Mucosa of gallbladder (tissue), 1 donor: ENCODE data around the gene SPATA12. TPM values are rescaled to one million over a fixed set of nuclear protein-coding genes. Genes with fewer than 3 reads are reported as not detected.
"Not testable (repeated sequence)": the region's sequence is repeated elsewhere in the genome, so short reads cannot be mapped to it uniquely, and the experiment has no call there.

Experiments
- DNase-seq: peaks from one replicate; pipeline ENCODE4 v3.0.0-alpha.2; 2020; ENCODE audit warnings: low spot score
- total RNA-seq: library from RNA; stranded (reverse); gene quantifications from one replicate; pipeline ENCODE4 v1.2.1, GENCODE V29; 2021
- donor health status: DM: no; HTN: no; CAD: no.

Gene SPATA12
- total RNA-seq, 1 donor from 2014 or later, result 0.43 TPM

DNA sequence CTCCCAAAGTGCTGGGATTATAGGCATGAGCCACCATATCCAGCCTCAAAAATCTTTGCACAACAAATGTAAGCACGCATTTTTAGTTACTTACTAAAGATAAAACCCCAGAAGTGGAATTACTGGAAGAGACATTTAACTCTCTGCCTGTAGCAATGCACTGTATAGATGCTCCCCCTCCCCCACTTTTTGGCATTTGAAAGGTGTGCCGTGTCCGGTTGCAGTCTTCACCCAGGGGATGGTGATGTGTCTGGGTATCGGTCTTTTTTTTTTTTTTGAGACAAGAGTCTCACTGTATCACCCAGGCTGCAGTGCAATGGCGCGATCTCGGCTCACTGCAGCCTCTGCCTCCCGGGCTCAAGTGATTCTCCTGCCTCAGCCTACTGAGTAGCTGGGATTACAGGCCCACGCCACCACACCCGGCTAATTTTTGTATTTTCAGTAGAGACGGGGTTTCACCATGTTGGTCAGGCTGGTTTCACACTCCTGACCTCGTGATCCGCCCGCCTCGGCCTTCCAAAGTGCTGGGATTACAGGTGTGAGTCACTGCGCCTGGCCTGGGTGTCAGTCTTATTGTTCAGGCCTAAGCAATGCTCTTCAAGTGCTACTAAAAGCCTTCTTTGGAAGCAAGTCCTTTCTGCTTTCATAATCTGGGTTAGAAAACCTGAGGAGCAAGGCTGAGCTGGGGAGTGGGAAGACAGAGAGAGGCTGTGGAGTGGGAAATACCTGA, 23.0 kb downstream of the SPATA12 start:
- not testable (repeated sequence) for DNase-seq

DNA sequence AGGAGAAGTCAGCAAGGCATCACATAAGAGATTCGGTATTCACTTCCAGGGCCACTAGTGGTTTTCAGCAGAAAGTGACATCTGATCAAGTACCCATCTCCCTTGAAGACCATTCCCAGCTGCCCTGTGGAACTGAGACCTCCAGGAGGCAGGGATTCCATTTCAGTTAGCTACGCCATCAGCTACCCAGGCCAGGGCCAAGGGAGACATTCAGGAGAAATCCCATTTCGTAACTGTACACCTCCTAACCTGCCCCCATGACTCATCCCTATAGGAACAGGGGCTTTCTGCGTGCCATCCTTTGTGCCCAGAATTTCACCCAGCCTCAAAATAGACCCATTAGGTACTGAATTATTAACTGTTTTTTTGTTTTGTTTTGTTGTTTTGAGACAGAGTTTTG, 24.7 kb downstream of the SPATA12 start:
- DNase-seq, result no peak

DNA sequence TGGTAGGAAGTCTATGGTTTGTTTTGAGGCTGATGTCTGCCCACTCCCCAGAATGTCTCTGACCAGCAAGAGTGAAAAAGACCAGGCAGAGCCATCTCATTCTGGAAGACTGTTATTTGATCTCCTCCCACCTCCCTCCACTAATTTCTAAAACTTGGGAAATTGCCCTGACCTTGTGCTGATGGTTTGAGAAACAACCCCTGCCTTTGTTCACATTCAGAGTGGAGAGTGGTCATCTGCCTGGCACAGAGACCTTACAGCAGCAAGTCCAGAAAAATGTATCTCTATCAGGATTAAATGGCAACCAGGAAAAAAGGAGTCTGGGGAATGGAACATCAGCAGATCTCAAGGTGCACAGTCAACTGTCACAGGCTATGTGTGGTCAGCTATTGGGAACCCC, 25.7 kb downstream of the SPATA12 start:
- DNase-seq, result no peak

- DNase-seq, result no peak
Observed at GRCh38 chr3:57087361-57088092, 27.1 kb downstream of the SPATA12 start.

DNA sequence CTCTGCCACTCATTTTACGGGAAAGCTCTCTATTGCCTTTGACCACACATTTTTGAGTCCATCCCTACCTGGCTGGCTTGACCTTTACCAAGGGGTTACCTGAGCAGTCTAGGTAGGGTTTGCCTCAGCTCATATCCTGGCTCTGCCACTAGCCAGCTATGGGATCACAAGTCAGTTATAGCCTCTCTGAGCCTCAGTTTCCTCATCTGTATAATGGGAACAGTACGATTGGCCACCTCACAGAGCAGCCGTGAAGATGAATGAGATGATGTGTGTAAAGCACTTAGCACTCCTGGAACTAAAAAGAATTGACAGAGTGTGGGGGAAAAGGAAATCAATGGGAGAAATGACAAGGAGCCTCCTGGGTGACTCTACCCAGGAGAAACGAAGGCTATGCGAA, 28.0 kb downstream of the SPATA12 start:
- DNase-seq, result no peak

GRCh38 chr3:57089043-57089442, 28.6 kb downstream of the SPATA12 start:
- DNase-seq, result no peak

- no peak for DNase-seq
Observed at GRCh38 chr3:57091521-57092273, 31.2 kb downstream of the SPATA12 start.

GRCh38 chr3:57093489-57093888, 33.0 kb downstream of the SPATA12 start:
- DNase-seq, result no peak

- no peak for DNase-seq
Observed at GRCh38 chr3:57093971-57094535, 33.6 kb downstream of the SPATA12 start.

- DNase-seq, result no peak
Observed at GRCh38 chr3:57094575-57094974, 34.1 kb downstream of the SPATA12 start.

GRCh38 chr3:57095363-57095762, 34.9 kb downstream of the SPATA12 start:
- no peak for DNase-seq

- DNase-seq, result no peak
Observed at GRCh38 chr3:57097536-57097935, 37.1 kb downstream of the SPATA12 start.

- no peak for DNase-seq
Observed at GRCh38 chr3:57098418-57099310, 38.2 kb downstream of the SPATA12 start.

GRCh38 chr3:57100046-57100695, 39.7 kb downstream of the SPATA12 start:
- DNase-seq, result peak; percentile 82

DNA sequence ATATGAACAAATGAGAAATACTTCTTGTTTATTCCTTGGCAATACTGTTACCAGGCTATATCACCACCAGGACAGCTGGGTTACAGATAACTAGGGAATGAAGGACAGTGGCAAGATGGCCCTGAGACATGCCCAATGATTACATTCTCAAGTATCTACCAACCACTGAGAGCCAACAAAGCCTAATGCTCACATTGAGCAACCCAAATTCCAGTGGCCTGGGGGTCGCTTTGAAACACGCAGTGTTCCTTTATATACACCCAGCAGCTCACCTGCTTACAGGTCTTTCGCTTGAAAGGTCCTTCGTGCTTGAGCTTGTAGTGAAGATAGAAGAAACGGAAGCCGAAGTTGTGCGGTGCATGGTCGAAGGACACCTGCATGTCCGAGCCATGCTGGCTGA, 45.1 kb downstream of the SPATA12 start:
- DNase-seq, result no peak

DNA sequence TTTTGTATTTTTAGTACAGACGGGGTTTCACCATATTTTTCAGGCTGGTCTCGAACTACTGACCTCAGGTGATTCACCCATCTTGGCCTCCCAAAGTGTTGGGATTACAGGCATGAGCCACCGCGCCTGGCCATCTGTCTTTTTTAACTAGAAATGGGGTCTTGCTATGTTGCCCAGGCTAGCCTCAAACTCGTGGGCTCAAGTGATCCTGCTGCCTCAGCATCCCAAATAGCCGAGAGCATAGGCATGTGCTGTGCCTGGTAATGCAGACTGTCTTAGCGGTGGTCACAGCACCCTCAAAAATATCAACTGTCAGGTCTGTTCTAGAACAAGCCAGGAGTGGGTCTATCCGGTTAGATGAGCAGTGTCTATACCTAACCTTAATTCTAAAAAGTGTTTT, 48.2 kb downstream of the SPATA12 start:
- DNase-seq, result no peak

DNA sequence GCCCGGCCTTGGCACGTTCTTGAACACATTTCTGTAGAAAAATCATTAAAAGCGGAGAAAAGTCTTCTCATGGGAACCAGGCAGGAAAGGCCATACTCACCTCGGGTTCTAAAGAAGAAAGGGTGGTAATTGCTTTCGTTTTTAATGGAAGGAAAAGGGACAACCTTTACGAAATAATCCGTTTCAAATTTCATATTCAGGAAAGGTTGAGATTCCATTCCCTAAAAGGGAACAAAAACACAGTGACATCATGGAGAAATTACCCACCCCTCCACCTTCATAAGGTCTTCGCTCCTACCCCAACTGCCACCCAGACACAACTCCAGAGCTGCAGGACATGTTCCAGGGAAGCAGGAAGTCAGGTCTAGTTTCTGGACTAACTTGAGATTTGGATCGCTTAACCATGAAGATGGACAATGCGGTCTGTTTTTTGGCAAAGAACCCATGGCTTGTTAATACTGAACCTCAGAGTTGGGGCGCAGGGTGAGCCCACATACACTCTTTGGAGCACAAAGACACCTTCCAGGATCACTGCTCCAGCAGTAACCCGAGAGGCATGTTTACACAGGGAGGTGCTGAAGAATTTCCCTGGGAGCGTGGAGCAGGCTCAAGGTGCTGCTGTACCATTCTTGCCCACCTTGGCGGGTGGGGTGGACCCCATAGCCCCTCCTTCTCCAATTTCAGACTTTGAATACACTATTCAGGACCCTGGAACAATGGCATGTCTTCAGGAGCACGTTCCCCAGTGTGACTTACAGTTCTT, 49.2 kb downstream of the SPATA12 start:
- no peak for DNase-seq

GRCh38 chr3:57110214-57110613, 49.8 kb downstream of the SPATA12 start:
- DNase-seq, result no peak

- DNase-seq, result no peak
Observed at GRCh38 chr3:57110798-57111197, 50.3 kb downstream of the SPATA12 start.

GRCh38 chr3:57112206-57112605, 51.7 kb downstream of the SPATA12 start:
- DNase-seq, result no peak
